IPS-20b (cell line): ENCODE data around the gene CSMD2.

Experiments
- H3K27ac ChIP-seq: one replicate; pipeline ENCODE4 v1.5.1; 2013; ENCODE audit warnings: low read length
- H3K27me3 ChIP-seq: 2 replicates; pipeline ENCODE4 v1.6.1; 2013; ENCODE audit warnings: mild to moderate bottlenecking, low read length, inconsistent platforms; ENCODE audit not compliant: insufficient read depth
- H3K36me3 ChIP-seq: 2 replicates; pipeline ENCODE4 v1.6.1; 2013; ENCODE audit warnings: low read depth, mild to moderate bottlenecking, inconsistent platforms, low read length, moderate library complexity; ENCODE audit not compliant: insufficient read depth
- H3K4me1 ChIP-seq: 2 replicates; pipeline ENCODE4 v1.6.1; 2013; ENCODE audit warnings: mild to moderate bottlenecking, control low read depth, inconsistent platforms, low read length, moderate library complexity; ENCODE audit not compliant: insufficient read depth
- H3K4me3 ChIP-seq: 2 replicates; pipeline ENCODE4 v1.5.1; 2013; ENCODE audit warnings: mild to moderate bottlenecking, low read length, inconsistent platforms
- H3K9ac ChIP-seq: 2 replicates; pipeline ENCODE4 v1.6.1; 2013; ENCODE audit warnings: low read depth, mild to moderate bottlenecking, inconsistent platforms, low read length, moderate library complexity
- H3K9me3 ChIP-seq: 2 replicates; pipeline ENCODE4 v1.6.1; 2013; ENCODE audit warnings: mild to moderate bottlenecking, low read depth, low read length, inconsistent platforms; ENCODE audit not compliant: insufficient read depth

CSMD2 gene

DNA sequence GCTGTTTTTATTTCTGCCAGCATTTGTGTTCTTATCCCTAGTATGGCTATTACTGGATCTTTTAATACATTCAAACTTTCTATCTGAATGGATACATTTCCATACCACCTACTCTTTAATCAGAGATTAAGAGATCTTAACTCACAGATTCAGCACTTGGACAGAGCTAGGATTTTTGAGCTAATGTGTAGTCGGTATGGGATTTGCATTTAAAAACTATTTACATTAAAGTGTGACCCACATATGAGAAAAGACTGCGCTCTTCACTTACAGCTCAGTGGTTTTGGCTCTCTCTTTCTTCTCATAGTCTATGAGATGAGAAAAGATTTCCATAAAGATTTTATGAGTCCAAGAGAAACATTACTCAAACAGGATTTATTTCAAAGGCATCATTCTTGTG is 284.7 kb downstream of the CSMD2 start:
- no peak overlapping the region for H3K9ac ChIP-seq
- H3K27me3 ChIP-seq: no peaks in the 10 kb centered on the region
- no peaks in the 10 kb centered on the region for H3K36me3 ChIP-seq

DNA sequence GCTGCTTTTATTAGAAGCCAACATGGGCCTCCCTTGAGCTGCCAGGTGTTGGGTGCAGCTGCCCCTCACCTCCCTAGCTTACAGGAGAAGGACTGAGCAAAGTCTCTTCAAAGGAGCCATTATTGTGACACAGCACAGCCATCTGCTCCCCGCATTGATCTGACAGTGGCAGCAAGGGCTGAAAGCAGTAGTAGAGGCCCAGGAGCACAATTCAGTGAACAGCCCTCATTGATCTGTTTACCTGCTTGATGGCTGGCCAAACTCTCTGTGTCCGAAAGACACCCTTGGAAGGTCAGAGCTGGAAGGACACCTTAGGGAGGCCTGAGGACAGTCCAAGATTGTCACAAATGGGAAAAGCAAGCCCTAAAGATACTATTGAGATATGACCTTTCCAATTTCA is 286.6 kb downstream of the CSMD2 start:
- no peaks in the 10 kb centered on the region for H3K4me1 ChIP-seq
- no peak overlapping the region for H3K27ac ChIP-seq
- H3K9ac ChIP-seq: no peak overlapping the region
- no peaks in the 10 kb centered on the region for H3K27me3 ChIP-seq
- no peaks in the 10 kb centered on the region for H3K9me3 ChIP-seq
- no peak overlapping the region for H3K4me3 ChIP-seq
- no peaks in the 10 kb centered on the region for H3K36me3 ChIP-seq

More for the DNA sequence above, 284.7 kb downstream of the CSMD2 start:
- no peak overlapping the region for H3K27ac ChIP-seq
- no peaks in the 10 kb centered on the region for H3K4me1 ChIP-seq
- no peak overlapping the region for H3K4me3 ChIP-seq
- H3K9me3 ChIP-seq: no peaks in the 10 kb centered on the region

DNA sequence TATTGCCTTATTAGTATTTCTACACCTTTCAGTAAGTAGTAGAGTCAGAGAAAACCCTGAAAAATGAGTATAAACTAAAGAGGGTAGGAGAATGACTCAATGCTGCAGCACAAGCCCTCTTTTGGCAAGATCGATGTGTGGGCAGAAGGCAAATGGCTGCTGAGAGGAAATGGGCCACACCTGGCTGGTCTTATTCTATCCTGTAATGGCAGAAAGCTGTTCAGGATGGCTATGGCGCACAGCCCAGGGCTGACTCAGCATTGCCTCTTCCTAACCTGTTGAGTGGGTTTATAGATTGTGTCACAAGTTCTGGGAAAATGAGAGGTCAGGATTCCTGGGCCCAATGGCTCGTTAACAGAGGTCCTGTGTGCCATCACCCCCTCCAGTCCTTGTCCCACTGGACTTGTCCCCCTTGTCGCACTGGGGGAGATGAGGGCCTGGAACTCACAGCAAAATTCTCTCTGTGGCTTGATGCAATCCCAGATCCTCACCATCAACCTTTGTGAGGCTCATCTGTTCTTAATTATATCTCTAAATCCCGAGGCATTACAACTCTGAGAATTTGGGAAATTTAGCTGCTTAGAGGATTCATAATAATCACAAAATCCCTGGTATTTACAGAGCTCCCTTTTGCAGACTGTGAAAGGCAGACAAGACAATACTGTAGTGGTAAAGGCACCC is 287.9 kb downstream of the CSMD2 start:
- no peak overlapping the region for H3K27ac ChIP-seq
- no peak overlapping the region for H3K9ac ChIP-seq
- H3K4me1 ChIP-seq: no peaks in the 10 kb centered on the region
- no peaks in the 10 kb centered on the region for H3K9me3 ChIP-seq
- H3K36me3 ChIP-seq: no peaks in the 10 kb centered on the region
- H3K27me3 ChIP-seq: no peaks in the 10 kb centered on the region
- H3K4me3 ChIP-seq: no peak overlapping the region

GRCh38 chr1:33875862-33876261 is 289.2 kb downstream of the CSMD2 start:
- Histone ChIP-seq H3K4me3 (no peak overlapping the region), H3K9ac (no peak overlapping the region), H3K4me1 (no peaks in the 10 kb centered on the region), H3K36me3 (no peaks in the 10 kb centered on the region), H3K9me3 (no peaks in the 10 kb centered on the region), H3K27me3 (no peaks in the 10 kb centered on the region), H3K27ac (no peak overlapping the region)

GRCh38 chr1:33874636-33875035 is 290.4 kb downstream of the CSMD2 start:
- H3K9ac ChIP-seq: no peak overlapping the region
- H3K4me1 ChIP-seq: no peaks in the 10 kb centered on the region
- H3K27ac ChIP-seq: no peak overlapping the region
- H3K36me3 ChIP-seq: no peaks in the 10 kb centered on the region
- H3K9me3 ChIP-seq: no peaks in the 10 kb centered on the region
- H3K27me3 ChIP-seq: no peaks in the 10 kb centered on the region
- H3K4me3 ChIP-seq: no peak overlapping the region

GRCh38 chr1:33872683-33873082 is 292.3 kb downstream of the CSMD2 start:
- Histone ChIP-seq H3K27me3 (no peaks in the 10 kb centered on the region), H3K4me1 (peaks cover 3% of the 10 kb centered on the region; the same call in 1 of the 2 replicates), H3K27ac (no peak overlapping the region), H3K36me3 (no peaks in the 10 kb centered on the region), H3K4me3 (no peak overlapping the region), H3K9ac (no peak overlapping the region), H3K9me3 (no peaks in the 10 kb centered on the region)

DNA sequence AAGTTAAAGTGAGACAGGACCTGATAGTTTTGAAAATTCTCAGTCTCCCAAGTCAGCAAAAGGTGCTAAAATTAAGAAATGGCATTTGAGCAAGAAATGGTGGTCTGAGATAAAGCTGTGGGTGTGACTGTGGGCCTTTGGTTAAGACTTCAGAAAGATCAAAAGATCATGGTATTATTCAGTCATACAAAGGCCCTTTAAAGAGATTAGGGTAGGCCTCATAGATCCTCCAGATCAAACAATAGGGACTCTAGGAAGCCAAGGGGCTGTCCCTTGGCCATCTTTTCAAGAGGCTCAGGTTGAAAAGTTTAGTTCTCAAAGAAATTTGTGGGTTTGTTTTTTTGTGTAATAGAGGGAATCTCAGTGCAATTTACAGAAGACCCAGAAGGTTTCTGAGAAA is 292.8 kb downstream of the CSMD2 start:
- Histone ChIP-seq H3K9ac (no peak overlapping the region), H3K4me1 (peaks cover 3% of the 10 kb centered on the region; the same call in 1 of the 2 replicates), H3K27ac (no peak overlapping the region), H3K36me3 (no peaks in the 10 kb centered on the region), H3K4me3 (no peak overlapping the region), H3K9me3 (no peaks in the 10 kb centered on the region), H3K27me3 (no peaks in the 10 kb centered on the region)

DNA sequence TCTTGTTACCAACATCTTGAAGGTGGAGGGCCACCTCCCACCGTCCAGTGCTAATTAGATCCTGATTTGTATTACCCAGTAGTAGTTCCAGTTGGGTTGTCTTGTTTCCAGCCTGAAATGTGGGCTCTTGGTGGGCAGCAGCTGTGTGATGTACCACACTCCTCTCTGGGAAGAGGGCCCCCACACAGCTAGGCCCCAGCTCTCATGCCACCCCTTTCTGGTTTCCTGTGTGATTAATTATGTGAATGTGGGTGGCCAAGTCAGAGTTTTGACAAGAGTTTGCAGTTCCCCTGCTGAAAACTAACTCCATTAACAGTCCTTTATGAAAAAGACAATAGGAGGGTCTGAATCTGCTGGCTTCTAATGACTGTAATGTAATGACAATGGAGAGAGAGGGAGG is 297.3 kb downstream of the CSMD2 start:
- H3K9ac ChIP-seq: no peak overlapping the region
- H3K9me3 ChIP-seq: no peaks in the 10 kb centered on the region
- H3K27ac ChIP-seq: no peak overlapping the region
- no peaks in the 10 kb centered on the region for H3K36me3 ChIP-seq
- H3K27me3 ChIP-seq: no peaks in the 10 kb centered on the region
- H3K4me1 ChIP-seq: peaks cover 3% of the 10 kb centered on the region; the same call in 1 of the 2 replicates
- no peak overlapping the region for H3K4me3 ChIP-seq

DNA sequence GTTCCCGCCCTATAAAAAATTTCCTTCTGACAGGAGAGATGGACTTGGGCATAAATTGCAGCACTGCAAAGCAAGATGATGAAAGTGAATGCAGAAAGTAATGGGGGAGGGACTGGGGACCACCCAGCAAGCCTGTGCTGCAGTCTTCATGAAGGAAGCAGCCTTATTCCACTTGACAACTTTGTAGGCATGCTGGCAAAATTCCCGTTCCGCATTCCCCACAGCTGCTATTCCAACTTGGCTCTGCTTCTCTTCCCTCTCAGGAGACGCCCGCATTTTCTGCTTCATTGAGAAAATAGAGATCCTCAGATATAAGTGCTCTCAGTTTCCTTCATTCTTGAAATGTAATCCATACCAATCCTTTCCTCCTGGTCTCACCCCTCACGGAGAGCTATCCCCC is 298.7 kb downstream of the CSMD2 start:
- Histone ChIP-seq H3K9me3 (no peaks in the 10 kb centered on the region), H3K4me3 (no peak overlapping the region)

GRCh38 chr1:33864460-33865389 is 300.3 kb downstream of the CSMD2 start:
- peaks cover 3% of the 10 kb centered on the region; the same call in 1 of the 2 replicates for H3K4me1 ChIP-seq
- no peak overlapping the region for H3K27ac ChIP-seq
- no peak overlapping the region for H3K9ac ChIP-seq
- H3K36me3 ChIP-seq: no peaks in the 10 kb centered on the region
- no peaks in the 10 kb centered on the region for H3K27me3 ChIP-seq
- H3K4me3 ChIP-seq: no peak overlapping the region
- H3K9me3 ChIP-seq: no peaks in the 10 kb centered on the region

More for the DNA sequence above, 298.7 kb downstream of the CSMD2 start:
- Histone ChIP-seq H3K4me1 (peaks cover 3% of the 10 kb centered on the region; the same call in 1 of the 2 replicates), H3K27ac (no peak overlapping the region), H3K9ac (no peak overlapping the region), H3K36me3 (no peaks in the 10 kb centered on the region), H3K27me3 (no peaks in the 10 kb centered on the region)

DNA sequence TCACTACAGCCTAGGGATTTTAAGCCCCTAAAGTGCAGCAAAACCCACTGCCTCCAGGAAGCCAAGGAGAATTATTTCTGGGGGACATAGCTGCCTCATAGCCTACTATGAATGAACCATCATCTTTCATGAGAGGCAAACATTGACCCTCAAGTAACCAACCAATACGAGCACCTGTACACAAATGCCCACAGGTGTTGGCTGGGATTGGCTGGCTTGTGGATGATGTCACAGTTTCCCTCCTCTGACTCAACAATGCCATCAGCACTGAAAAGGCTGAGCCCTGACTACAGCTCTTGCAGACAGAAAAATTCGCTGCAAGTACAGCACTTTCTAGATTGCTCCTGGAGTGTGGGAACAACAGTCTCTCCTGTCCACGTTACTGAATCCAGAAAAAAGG is 301.3 kb downstream of the CSMD2 start, which contains the start of gene HMGB4:
Gene HMGB4 (plus strand): TSS at position 301 of the 400 bp plus-strand sequence. CDS start 113 bp downstream, outside the sequence.
- no peaks in the 10 kb centered on the region for H3K27me3 ChIP-seq
- H3K4me3 ChIP-seq: no peak within 1 kb of the TSS
- H3K9me3 ChIP-seq: no peaks in the 10 kb centered on the region
- no peaks in the 10 kb centered on the region for H3K36me3 ChIP-seq
- no peak within 1 kb of the TSS for H3K9ac ChIP-seq
- H3K27ac ChIP-seq: no peak within 1 kb of the TSS
- peaks cover 3% of the 10 kb centered on the region; the same call in 1 of the 2 replicates for H3K4me1 ChIP-seq
